GM12892 (cell line): Measurements from ENCODE around the gene GTF2A1.
"Not testable (repeated sequence)": the region's sequence is repeated elsewhere in the genome, so short reads cannot be mapped to it uniquely, and the experiment has no call there.

ENCODE experiments used
- DNase-seq: peaks from one replicate; pipeline ENCODE4 v3.0.0; 2011; ENCODE audit not compliant: insufficient read length
- FAIRE-seq: peaks from 2 replicates; lab custom pipeline; 2011; peaks lifted over from hg19 to GRCh38; lab: Jason Lieb, UNC
- POLR2A ChIP-seq: IDR thresholded peaks from 2 replicates; pipeline ENCODE4 v1.6.1; 2011; ENCODE audit warnings: low read depth, low read length, control low read depth
- POLR2AphosphoS5 ChIP-seq: IDR thresholded peaks from 2 replicates; pipeline ENCODE4 v1.6.1; 2011; ENCODE audit warnings: low read depth, low read length, control low read depth
- TAF1 ChIP-seq: IDR thresholded peaks from 2 replicates; pipeline ENCODE4 v1.6.1; 2011; ENCODE audit warnings: low read depth, mild to moderate bottlenecking, control low read depth, low read length, borderline replicate concordance

The GTF2A1 gene

DNA sequence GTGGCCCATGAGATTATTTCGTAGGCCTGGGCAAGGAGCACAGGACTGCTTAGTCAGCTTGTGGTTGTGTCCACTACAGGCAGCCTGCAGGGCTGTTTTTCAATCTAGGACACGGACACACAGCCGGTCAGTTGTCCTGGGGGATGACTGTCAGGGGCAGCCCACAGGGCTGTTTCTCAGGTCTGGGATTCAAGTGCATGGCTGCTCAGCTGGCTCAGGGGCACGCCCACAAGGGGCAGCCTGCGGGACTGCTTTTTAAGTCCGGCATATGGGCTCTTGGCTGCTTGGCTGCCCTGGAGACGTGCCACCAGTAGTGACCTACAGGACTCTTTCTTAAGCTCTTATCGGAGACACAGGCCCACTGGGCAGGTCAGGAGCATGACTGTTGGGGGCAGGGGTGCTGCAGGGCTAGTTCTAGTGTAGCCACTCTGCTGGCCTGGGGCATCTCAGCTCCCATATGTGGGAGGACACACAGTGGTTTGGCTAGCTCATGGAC, 26.6 kb upstream of the GTF2A1 start:
- FAIRE-seq (no peak), DNase-seq (no peak)
- no peak for TF ChIP-seq TAF1
- no peak for TF ChIP-seq POLR2AphosphoS5
- no peak for TF ChIP-seq POLR2A

GRCh38 chr14:81246461-81247270, 25.9 kb upstream of the GTF2A1 start:
- TF ChIP-seq TAF1 (no peak), POLR2A (no peak), POLR2AphosphoS5 (no peak)
- FAIRE-seq = no peak
- DNase-seq = no peak

DNA sequence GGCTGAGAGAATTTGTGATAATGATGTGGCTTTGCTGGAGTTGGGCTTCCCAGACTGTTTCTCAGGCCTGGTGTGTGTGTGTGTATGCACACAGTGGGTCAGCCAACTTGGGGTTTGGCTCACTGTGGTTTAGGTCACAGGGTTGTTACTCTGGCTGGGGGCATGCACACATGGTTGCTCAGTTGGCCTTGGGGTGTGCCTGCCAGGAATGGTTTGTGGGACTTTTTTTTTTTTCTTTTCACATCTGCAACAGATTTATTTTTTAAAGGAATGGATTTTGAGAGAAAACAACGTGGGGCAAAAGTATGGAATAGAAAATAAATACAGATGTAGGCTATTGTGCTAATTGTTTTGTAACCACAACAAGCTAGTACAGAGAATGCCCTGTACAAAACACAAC, 25.0 kb upstream of the GTF2A1 start:
- no peak for FAIRE-seq
- DNase-seq = no peak
- TF ChIP-seq POLR2AphosphoS5 (no peak), TAF1 (no peak), POLR2A (no peak)

- not testable (repeated sequence) for FAIRE-seq, DNase-seq
Observed at GRCh38 chr14:81244431-81244830, 23.7 kb upstream of the GTF2A1 start.

GRCh38 chr14:81243499-81243898, 22.7 kb upstream of the GTF2A1 start:
- TF ChIP-seq POLR2A = no peak
- no peak for TF ChIP-seq POLR2AphosphoS5
- no peak for TF ChIP-seq TAF1
- no peak for FAIRE-seq

GRCh38 chr14:81236849-81237248, 16.1 kb upstream of the GTF2A1 start:
- FAIRE-seq, DNase-seq: not testable (repeated sequence)

More at GRCh38 chr14:81243499-81243898, 22.7 kb upstream of the GTF2A1 start:
- no peak for DNase-seq

GRCh38 chr14:81236138-81236537, 15.4 kb upstream of the GTF2A1 start:
- DNase-seq (no peak), FAIRE-seq (no peak)
- TF ChIP-seq POLR2A (no peak), TAF1 (no peak), POLR2AphosphoS5 (no peak)

- FAIRE-seq = no peak
Observed at GRCh38 chr14:81235096-81235495, 14.3 kb upstream of the GTF2A1 start.

GRCh38 chr14:81234278-81234677, 13.5 kb upstream of the GTF2A1 start:
- no peak for FAIRE-seq
- no peak for TF ChIP-seq TAF1
- TF ChIP-seq POLR2AphosphoS5 = no peak
- DNase-seq = no peak

More at GRCh38 chr14:81235096-81235495, 14.3 kb upstream of the GTF2A1 start:
- TF ChIP-seq POLR2A (no peak), TAF1 (no peak), POLR2AphosphoS5 (no peak)
- DNase-seq = no peak

- FAIRE-seq (no peak), DNase-seq (no peak)
- TF ChIP-seq POLR2A (no peak), TAF1 (no peak), POLR2AphosphoS5 (no peak)
Observed at GRCh38 chr14:81233615-81234014, 12.9 kb upstream of the GTF2A1 start.

GRCh38 chr14:81231540-81231939, 10.8 kb upstream of the GTF2A1 start:
- TF ChIP-seq TAF1 (no peak), POLR2A (no peak), POLR2AphosphoS5 (no peak)
- FAIRE-seq (no peak), DNase-seq (no peak)

- FAIRE-seq (no peak), DNase-seq (no peak)
- TF ChIP-seq POLR2A (no peak), POLR2AphosphoS5 (no peak), TAF1 (no peak)
Observed at GRCh38 chr14:81224222-81224621, 3.5 kb upstream of the GTF2A1 start.

- FAIRE-seq = not testable (repeated sequence)
Observed at GRCh38 chr14:81223788-81224187, 3.0 kb upstream of the GTF2A1 start.

More at GRCh38 chr14:81223788-81224187, 3.0 kb upstream of the GTF2A1 start:
- DNase-seq = not testable (repeated sequence)
